CD4-positive, alpha-beta T cell treated with Interleukin-17A for 1 hour (primary cell): Measurements from ENCODE around the gene DPP7.

ENCODE experiments used
- DNase-seq: peaks from one replicate; pipeline ENCODE4 v3.0.0-alpha.2; 2020

Gene DPP7

GRCh38 chr9:137114613-137115393 is at the start of gene DPP7:
Gene DPP7 (minus strand): TSS chr9:137114733. CDS start chr9:137114713, 20 bp downstream.
- peak; percentile 78 for DNase-seq

GRCh38 chr9:137163805-137164204 is 49.3 kb upstream of the DPP7 start:
- DNase-seq = no peak

GRCh38 chr9:137163365-137163715 is 48.8 kb upstream of the DPP7 start:
- no peak for DNase-seq

- DNase-seq = no peak
Observed at GRCh38 chr9:137162505-137163364, 48.2 kb upstream of the DPP7 start.

- DNase-seq = no peak
Observed at GRCh38 chr9:137161558-137162486, 47.3 kb upstream of the DPP7 start.

GRCh38 chr9:137160716-137161557 is 46.4 kb upstream of the DPP7 start:
- no peak for DNase-seq

- DNase-seq = no peak
Observed at GRCh38 chr9:137160054-137160425, 45.5 kb upstream of the DPP7 start.

GRCh38 chr9:137159105-137160053 is 44.8 kb upstream of the DPP7 start:
- DNase-seq = no peak

- no peak for DNase-seq
Observed at GRCh38 chr9:137158625-137159024, 44.1 kb upstream of the DPP7 start.

- DNase-seq = no peak
Observed at GRCh38 chr9:137157618-137158415, 43.3 kb upstream of the DPP7 start.

GRCh38 chr9:137156567-137157375 is 42.2 kb upstream of the DPP7 start:
- peak; percentile 62 for DNase-seq

GRCh38 chr9:137152844-137153405 is 38.4 kb upstream of the DPP7 start:
- DNase-seq = no peak

GRCh38 chr9:137150617-137151457 is 36.3 kb upstream of the DPP7 start:
- DNase-seq = peak; percentile 60

- DNase-seq = peak; percentile 32
Observed at GRCh38 chr9:137149942-137150616, 35.5 kb upstream of the DPP7 start.

- DNase-seq = no peak
Observed at GRCh38 chr9:137149363-137149762, 34.8 kb upstream of the DPP7 start.

- DNase-seq = no peak
Observed at GRCh38 chr9:137148661-137149060, 34.1 kb upstream of the DPP7 start.

GRCh38 chr9:137148242-137148641 is 33.7 kb upstream of the DPP7 start:
- DNase-seq = no peak
